ENCODE measurements around the gene ONECUT2.

Gene ONECUT2

GRCh38 chr18:57529151-57529550, 94.0 kb downstream of the ONECUT2 start:
- DNase-seq (ENCODE audit: low spot score) = no peak

DNA sequence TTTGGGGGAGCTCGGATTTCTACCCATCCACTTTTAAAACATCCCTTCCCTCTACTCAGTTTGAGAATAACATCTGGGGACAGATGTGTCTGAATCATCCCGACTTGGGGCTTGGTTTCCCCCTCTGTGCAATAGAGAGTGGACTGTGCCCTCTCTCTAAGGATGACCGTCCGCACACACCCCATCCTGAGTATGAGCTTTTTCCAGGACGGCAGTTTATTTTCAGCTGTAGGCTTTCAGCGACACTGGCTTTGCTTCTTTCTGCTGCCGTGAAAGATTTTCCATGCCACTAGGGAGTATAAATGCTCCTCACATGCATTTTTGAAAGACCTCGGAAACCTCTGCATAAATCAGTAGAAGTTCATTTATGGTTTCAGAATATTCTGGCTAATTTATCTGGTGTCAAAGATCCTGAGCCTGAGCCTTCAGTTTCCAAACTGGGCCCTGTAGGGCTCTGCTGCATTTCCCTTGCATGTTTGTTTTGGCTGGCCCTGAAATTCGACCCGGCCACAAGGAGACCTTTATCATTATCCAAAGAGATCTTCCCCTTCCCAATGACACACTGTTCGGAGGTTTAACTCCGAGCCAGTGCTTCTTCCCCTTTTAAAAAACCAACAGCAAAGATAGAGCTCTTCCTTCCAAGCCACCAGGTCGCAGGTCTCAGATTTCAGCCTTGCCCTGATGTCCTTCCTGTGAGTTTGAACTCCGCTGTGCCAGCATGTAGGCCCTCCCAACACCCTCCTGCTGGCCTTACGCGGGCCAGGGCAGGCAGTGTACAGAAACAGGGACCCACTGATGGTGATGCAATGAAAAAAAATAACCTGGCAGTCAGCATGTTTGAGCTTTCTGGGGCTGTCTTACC, 98.1 kb downstream of the ONECUT2 start:
- no peak for DNase-seq (ENCODE audit: low spot score)

DNA sequence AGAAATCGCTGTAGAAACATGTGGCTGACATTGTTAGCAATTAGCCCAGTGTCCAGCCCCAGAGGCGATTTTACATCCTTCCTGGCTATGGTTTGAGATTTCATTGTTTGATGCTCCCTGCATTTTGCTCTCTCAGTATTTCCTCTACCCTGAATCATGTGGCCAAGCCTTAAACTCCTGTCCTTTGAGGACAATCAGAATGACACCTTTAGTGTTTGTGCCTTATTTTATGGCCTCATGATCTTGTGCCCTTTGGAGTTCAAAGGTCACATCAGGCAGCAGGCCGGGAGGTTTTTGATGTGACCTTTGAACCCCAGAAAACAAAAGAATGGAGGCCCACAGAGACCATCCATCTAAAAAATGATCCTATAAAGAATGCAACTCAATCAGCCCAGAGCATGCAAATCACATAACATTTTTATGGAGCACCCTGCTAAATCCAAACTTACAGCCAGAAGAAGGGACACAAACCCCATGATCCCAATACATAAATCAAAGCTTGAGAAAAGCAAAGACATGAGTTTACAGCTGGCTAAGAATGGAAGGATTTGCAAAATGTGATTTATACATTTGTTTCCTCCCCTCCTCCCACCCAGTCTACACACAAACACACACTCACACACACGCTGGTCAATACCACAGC, 98.8 kb downstream of the ONECUT2 start:
- no peak for DNase-seq (ENCODE audit: low spot score)

DNA sequence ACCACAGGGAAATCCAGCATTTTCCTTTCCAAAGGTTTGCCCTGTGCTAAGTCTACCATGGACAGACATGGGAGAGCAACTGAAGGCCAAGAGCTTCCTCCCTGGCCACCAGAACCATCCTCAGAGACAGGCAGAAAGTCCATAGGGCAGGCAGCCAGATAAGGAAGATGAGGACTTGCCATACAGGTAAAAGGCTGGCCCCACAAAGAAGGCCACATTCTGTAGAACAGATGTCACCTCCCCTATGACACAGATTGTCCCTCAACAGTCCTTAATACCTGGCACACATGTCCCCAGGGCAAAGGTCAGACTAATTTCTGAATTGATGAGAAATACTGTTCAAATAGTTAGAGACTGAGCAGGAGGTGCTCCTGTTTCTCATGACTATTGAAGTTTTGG, 99.3 kb downstream of the ONECUT2 start:
- no peak for DNase-seq (ENCODE audit: low spot score)

GRCh38 chr18:57538614-57539013, 103.4 kb downstream of the ONECUT2 start:
- no peak for DNase-seq (ENCODE audit: low spot score)

GRCh38 chr18:57539702-57540101, 104.5 kb downstream of the ONECUT2 start:
- no peak for DNase-seq (ENCODE audit: low spot score)
